ENCODE measurements around the gene TMA7B.
A peak's percentile ranks its signal among the peaks of the same experiment; 100 is the strongest.
"Not testable (repeated sequence)": the region's sequence is repeated elsewhere in the genome, so short reads cannot be mapped to it uniquely, and the experiment has no call there.

TMA7B gene

DNA sequence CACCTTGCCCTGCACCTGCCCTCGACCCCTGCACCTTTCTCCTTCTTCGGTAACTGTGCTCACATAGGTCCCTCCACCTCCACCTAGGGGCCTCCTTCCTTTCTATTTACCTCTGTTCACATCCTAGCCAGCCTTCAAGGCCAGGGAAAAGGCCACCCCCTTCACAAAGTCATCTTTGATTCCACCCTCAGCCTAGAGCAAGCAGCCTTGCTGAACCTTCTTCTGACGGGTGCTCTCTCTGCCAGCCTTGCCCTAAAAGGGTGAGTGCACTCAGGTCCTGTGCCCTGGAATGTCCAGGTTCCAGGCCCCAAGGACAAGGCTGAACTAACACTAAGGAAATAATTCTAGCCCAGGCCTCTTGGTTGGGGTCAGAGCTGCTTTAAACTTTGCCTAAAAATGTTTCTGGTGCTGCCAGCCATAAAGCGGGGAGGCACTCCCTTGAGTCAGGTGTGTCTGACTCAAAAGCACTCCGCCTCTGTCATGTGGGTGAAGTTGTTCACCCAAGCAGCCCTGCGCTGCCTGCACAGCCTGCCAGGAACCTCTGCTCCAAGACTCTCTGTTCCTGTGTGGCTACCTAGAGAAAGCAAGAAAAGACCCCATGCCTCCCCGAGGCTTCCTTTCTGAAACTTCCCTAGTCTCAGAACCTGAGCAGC lies 25.3 kb downstream of the TMA7B start:
- DNase-seq, result no peak

- DNase-seq, result no peak
Measured at GRCh38 chr22:39988386-39989114, 28.4 kb downstream of the TMA7B start.

DNA sequence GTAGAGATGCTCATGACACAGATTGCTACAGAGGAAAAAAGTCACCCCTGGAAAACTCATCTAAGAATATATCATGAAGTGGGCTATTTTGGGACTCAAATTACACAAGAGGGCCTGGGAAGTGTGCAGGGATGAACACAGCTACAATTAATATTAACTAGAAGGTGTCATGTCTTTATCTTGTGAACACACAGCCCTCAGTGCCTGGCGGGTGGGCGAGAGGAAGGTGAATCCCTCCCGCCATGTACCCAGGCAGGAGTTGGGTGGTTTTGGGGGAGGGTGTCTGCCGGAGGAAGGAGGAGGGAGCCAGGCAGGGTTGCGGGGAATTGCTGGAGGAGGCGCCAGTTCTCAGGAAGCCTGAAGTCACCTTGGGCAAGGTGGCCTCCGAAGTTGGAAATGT lies 29.4 kb downstream of the TMA7B start:
- no peak for DNase-seq

DNA sequence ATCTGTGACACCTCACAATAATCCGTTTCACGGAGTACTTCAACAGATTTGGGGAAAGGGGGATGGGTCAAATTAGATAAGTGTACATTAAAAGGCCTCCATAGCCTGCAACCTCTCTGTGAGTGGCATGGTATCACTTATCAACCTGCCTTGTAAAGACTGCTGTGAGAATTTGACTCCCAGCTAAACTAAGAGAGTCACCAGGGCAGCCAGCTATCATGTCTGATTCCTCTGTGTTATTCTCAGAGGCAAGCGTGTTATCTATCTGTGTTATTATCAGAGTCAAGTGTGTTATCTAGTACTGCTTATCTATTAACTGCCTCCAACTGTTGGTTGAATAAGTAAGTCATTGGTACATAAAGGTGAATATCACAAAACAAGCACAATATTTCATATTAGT lies 30.5 kb downstream of the TMA7B start:
- no peak for DNase-seq

DNA sequence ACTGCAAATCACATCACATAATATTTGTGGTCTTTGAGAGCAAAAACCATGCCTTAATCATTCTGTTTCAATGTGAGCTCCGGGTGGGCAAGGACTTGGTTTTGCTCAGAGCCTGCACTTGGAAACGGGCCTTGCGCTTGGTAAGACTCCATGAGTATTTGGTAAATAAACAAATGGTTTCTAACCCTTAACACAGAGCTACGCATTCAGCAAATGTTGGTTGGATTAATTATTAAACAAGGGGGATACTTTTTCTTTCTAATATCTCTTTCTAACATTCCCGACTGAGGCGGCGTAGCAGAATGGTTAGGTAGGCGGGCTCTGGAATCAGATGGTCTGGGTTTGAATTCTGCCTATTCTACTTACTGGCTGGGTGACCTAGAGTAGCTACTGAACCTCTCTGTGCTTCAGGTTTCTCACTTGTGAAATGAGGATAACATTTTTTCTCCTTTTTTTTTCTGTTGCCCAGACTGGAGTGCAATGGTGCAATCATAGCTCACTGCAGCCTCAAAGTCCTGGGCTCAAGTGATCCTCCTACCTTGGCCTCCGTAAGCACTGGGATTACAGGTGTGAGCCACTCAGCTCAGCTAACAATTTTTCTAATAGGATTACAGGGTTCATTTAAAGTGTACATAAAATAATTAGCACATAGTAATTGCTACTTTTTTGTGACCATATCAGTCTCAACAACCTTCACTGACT lies 31.1 kb downstream of the TMA7B start:
- DNase-seq, result no peak

- DNase-seq, result no peak
Measured at GRCh38 chr22:39992088-39992826, 32.1 kb downstream of the TMA7B start.

- not testable (repeated sequence) for DNase-seq
Measured at GRCh38 chr22:39992894-39993293, 32.7 kb downstream of the TMA7B start.

- no peak for DNase-seq
Measured at GRCh38 chr22:39994041-39994565, 33.9 kb downstream of the TMA7B start.

- DNase-seq, result no peak
Measured at GRCh38 chr22:39994566-39995392, 34.6 kb downstream of the TMA7B start, which contains the start of gene FAM83F. Gene FAM83F (plus strand): TSS chr22:39994954. CDS start chr22:39995043, 89 bp downstream.

DNA sequence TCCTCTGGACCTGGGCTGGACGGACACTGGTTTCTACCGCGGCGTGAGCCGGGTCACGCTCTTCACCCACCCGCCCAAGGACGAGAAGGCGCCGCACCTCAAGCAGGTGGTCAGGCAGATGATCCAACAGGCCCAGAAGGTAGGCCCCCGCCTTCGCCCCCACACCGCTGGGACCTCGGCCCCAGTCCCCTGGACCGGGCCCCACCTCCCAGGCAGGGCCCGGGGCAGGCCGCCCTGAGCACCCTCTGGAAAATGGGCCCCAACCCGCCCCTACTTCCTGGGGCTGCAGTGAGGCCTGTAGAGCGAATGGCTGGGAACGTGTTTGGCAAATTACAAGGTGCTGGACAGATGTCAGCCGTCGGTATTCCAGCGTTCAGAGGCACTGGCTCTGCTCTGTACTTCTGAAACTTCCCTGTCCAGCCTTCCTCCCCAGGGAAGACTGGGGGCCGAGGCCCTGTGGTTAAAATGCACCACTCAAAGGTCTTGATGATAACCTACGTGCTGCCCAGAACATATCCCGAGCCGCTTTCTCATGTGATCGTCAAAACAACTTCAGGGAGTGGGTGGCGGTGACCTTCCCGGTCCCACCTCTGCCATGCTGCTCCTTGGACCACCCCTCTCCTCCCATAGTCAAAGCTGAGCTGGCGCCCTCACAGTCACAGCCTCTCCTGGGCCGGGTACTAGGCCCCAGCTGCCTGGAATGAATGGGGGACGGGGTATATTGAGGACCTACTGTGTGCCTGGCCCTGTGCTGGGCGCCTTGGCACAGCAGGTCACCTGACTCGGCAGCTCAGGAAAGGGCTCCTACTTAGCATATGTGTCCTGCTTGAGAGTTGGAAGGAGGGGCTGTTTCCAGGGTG lies 35.4 kb downstream of the TMA7B start:
- DNase-seq, result no peak

- DNase-seq, result no peak
Measured at GRCh38 chr22:39996732-39997131, 36.5 kb downstream of the TMA7B start.

- DNase-seq, result no peak
Measured at GRCh38 chr22:39997421-39997820, 37.2 kb downstream of the TMA7B start.

DNA sequence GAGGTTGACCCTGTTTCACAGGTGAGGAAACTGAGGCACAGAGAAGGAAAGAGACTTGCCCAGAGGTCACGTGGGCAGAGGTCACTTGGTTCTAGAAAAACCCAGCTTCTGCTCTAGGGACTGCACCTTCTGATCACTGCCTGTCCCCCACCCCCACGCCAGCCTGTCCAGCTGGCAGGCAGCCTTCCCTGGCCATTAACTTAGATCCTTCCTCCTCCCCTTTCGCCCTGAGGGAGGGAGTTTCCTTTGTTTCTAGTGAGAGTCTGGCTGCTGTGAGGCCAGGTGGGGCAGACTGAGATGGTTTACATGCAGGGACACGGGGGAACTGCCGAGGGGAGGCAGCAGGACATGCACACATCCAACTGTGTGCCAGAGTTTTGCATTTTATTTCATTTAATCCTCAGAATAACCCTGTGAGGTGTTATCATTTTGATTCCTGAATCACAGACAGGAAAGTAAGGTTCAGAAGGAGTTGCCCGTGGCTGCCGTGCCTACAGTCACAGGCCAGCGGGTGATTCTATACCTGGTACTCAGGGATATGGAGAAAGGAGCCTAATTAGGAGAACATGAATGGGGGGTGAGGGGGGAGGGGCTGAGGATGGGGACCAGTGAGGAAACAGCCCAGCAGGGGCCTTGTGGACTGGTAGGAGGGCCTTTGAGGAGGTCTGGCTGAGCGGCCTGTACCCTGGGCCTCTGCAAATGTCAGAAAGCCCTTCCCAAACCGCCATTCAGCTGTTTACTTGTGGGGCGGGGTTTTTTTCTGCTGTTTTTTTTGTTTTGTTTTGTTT lies 37.9 kb downstream of the TMA7B start:
- DNase-seq, result peak; percentile 80

DNA sequence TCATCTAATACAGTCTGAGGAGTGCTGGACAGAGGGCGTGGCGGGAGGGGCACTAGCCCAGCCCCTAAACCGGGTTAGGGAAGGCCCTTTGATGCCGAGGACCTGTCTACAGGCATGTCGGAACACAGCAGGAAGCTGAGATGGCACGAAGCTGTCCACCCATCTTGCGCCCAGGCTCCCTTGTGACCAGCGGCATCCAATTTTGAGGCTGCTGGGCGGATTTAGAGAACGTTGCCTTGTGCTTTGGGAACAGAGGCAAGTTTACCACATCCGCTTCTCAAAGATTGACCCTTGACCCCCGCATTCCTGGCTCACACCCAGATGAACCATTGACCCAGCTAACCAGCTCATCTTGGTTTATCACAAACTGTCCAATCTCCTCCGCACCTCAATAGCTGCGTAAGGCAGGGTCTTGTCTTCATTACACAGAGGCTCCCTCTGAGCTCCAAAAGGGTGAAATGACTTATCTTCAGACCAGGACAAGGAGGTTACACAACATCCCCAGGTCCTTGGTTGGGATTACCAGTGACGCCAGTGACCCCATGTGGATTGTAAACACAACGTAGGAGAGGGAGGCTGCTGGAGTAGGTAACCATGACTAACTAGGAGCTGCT lies 39.1 kb downstream of the TMA7B start:
- no peak for DNase-seq

DNA sequence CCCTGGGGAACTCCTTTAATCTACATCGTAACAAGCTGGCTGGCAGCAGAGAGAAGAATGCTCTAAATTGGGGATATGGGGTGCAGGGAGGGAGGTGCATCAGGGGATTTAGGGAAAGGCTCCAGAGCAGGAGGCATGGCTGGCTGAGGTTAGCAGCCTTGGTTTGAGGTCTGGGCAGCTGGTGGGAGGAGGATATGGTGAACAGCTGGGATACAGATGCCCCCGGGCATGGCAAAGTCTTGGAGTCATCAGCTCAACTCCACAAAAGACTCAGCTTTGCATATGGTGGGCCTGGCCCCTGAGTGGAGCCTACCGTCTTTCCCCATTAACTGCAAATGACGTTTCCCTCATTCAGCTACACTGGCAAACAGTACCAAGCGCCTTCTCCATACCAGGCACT lies 40.0 kb downstream of the TMA7B start:
- DNase-seq, result no peak

GRCh38 chr22:40001106-40001505 lies 40.9 kb downstream of the TMA7B start:
- DNase-seq, result no peak

DNA sequence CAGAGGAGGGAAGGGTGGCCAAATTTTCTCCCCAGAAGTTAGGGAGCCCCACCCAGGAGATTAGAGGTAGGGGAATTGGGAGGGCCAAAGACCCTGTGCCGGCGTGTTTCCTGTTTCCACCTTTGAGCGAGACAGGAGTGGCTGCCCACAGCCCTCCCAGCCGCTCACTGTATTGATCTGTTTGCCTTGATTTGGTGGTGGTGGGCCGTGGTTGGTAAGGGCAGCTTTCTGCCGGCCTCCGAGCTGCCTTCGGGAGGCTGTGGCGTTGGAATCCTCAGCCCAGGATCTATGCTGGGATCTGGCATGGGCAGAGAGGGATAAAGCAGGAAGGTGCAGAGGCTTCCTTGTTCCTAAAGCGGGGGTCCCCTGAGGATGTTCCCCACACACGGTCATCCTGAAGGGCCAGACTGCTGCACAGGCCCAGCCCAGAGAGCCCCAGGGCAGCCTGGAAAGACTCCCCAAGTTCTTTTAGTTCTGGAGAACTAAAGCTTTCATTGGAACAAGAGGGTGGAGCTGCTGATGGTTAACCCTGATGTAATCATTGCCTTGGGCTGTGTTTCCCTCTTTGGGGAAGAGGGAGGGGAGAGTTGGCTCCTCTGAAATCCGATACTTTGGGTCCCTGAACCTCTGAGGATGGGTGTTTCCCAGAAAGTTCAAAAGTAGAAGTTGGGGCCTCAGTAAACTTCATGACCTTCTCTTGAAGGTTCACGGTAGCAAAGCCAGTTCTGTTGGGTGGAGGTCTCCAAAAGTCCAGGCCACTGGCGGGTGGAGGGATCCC lies 41.8 kb downstream of the TMA7B start:
- no peak for DNase-seq

GRCh38 chr22:40002935-40003715 lies 42.9 kb downstream of the TMA7B start:
- no peak for DNase-seq
